ENCODE measurements around the gene PISD. TPM values are rescaled to one million over a fixed set of nuclear protein-coding genes. Genes with fewer than 3 reads are reported as not detected.

Gene PISD
- total RNA-seq, 1 donor from 2014 or later = 11.0 TPM

- Histone ChIP-seq H3K9ac (ENCODE audit: low read depth in 1 of 3, low read length in 3 of 3) (no peak overlapping the region), H3K27me3 (ENCODE audit: control insufficient read depth in 3 of 3, insufficient read depth in 3 of 3, low read length in 3 of 3) (no peaks in the 10 kb centered on the region), H3K9me3 (ENCODE audit: control insufficient read depth in 3 of 3, low read length in 3 of 3) (no peaks in the 10 kb centered on the region), H3K4me3 (ENCODE audit: low read length in 3 of 3) (no peak overlapping the region), H3K36me3 (ENCODE audit: control insufficient read depth in 3 of 3, insufficient read depth in 3 of 3, low read length in 3 of 3) (peaks cover 0 to 4% (median 3%) of the 10 kb centered on the region in 3 donors), H3K27ac (ENCODE audit: low read depth, low read length) (peak overlapping the region; percentile 54), H3K4me1 (ENCODE audit: control insufficient read depth in 3 of 3, insufficient read depth in 3 of 3, low read length in 3 of 3) (peaks cover 14 to 19% (median 18%) of the 10 kb centered on the region in 3 donors)
These were observed 8.1 kb downstream of the PISD start for GRCh38 chr22:31653944-31654343.

DNA sequence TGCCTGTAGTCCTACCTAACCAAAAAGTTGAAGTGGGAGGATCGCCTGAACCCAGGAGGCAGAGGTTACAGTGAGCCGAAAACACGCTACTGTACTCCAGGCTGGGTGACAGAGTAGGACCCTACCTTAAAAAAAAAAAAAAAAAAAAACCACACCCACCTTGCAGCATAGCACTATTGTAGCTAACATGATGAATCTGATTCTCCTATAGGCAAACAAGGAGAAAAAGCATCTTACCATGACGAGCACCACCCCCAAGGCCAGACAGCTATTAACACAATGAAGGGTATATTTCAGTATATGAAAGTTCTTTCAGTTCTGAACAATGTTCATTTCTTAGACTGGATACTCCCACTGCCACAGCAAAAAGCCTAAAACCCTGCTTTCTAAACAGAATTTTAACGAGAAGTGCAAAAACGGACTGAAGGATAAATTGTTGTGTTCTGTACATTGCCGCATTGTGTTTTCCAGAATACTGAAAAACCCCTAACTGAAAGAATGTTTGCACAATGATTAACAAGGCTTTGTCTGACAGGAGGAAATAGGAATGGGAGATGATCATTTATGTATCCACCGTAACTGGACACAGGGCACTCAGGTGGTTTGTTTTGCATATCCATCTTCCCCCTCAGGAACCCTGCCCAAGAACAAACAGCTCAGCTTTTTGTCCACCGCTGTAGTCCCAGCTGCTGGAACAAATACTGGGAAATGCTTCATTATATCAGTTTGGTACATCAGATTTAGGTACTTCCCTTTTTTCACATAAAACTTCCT is 8.9 kb downstream of the PISD start:
- peak overlapping the region; percentile 54 for H3K27ac ChIP-seq (ENCODE audit: low read depth, low read length)
- peaks cover 0 to 4% (median 3%) of the 10 kb centered on the region in 3 donors for H3K36me3 ChIP-seq (ENCODE audit: control insufficient read depth in 3 of 3, insufficient read depth in 3 of 3, low read length in 3 of 3)
- H3K9ac ChIP-seq (ENCODE audit: low read depth in 1 of 3, low read length in 3 of 3) = no peak overlapping the region
- H3K4me1 ChIP-seq (ENCODE audit: control insufficient read depth in 3 of 3, insufficient read depth in 3 of 3, low read length in 3 of 3) = peaks cover 14 to 19% (median 18%) of the 10 kb centered on the region in 3 donors
- no peak overlapping the region for H3K4me3 ChIP-seq (ENCODE audit: low read length in 3 of 3)
- no peaks in the 10 kb centered on the region for H3K9me3 ChIP-seq (ENCODE audit: control insufficient read depth in 3 of 3, low read length in 3 of 3)
- H3K27me3 ChIP-seq (ENCODE audit: control insufficient read depth in 3 of 3, insufficient read depth in 3 of 3, low read length in 3 of 3) = no peaks in the 10 kb centered on the region

- H3K4me1 ChIP-seq (ENCODE audit: control insufficient read depth in 3 of 3, insufficient read depth in 3 of 3, low read length in 3 of 3) = peaks cover 14 to 19% (median 18%) of the 10 kb centered on the region in 3 donors
- H3K4me3 ChIP-seq (ENCODE audit: low read length in 3 of 3) = no peak overlapping the region
- H3K27me3 ChIP-seq (ENCODE audit: control insufficient read depth in 3 of 3, insufficient read depth in 3 of 3, low read length in 3 of 3) = no peaks in the 10 kb centered on the region
- no peaks in the 10 kb centered on the region for H3K9me3 ChIP-seq (ENCODE audit: control insufficient read depth in 3 of 3, low read length in 3 of 3)
- peak overlapping the region; percentile 19 for H3K27ac ChIP-seq (ENCODE audit: low read depth, low read length)
- H3K9ac ChIP-seq (ENCODE audit: low read depth in 1 of 3, low read length in 3 of 3) = no peak overlapping the region
- H3K36me3 ChIP-seq (ENCODE audit: control insufficient read depth in 3 of 3, insufficient read depth in 3 of 3, low read length in 3 of 3) = peaks cover 0 to 12% (median 10%) of the 10 kb centered on the region in 3 donors
These were observed 9.9 kb downstream of the PISD start for GRCh38 chr22:31652088-31652487.

- Histone ChIP-seq H3K27ac (ENCODE audit: low read depth, low read length) (no peak overlapping the region), H3K36me3 (ENCODE audit: control insufficient read depth in 3 of 3, insufficient read depth in 3 of 3, low read length in 3 of 3) (peaks cover 0 to 16% (median 15%) of the 10 kb centered on the region in 3 donors), H3K4me3 (ENCODE audit: low read length in 3 of 3) (no peak overlapping the region), H3K27me3 (ENCODE audit: control insufficient read depth in 3 of 3, insufficient read depth in 3 of 3, low read length in 3 of 3) (no peaks in the 10 kb centered on the region), H3K4me1 (ENCODE audit: control insufficient read depth in 3 of 3, insufficient read depth in 3 of 3, low read length in 3 of 3) (peaks cover 14 to 19% (median 18%) of the 10 kb centered on the region in 3 donors), H3K9ac (ENCODE audit: low read depth in 1 of 3, low read length in 3 of 3) (no peak overlapping the region), H3K9me3 (ENCODE audit: control insufficient read depth in 3 of 3, low read length in 3 of 3) (no peaks in the 10 kb centered on the region)
These were observed 10.4 kb downstream of the PISD start for GRCh38 chr22:31651664-31652063.

GRCh38 chr22:31650391-31650790 is 11.6 kb downstream of the PISD start:
- Histone ChIP-seq H3K4me3 (ENCODE audit: low read length in 3 of 3) (no peak overlapping the region), H3K27me3 (ENCODE audit: control insufficient read depth in 3 of 3, insufficient read depth in 3 of 3, low read length in 3 of 3) (no peaks in the 10 kb centered on the region), H3K27ac (ENCODE audit: low read depth, low read length) (no peak overlapping the region), H3K9ac (ENCODE audit: low read depth in 1 of 3, low read length in 3 of 3) (no peak overlapping the region), H3K36me3 (ENCODE audit: control insufficient read depth in 3 of 3, insufficient read depth in 3 of 3, low read length in 3 of 3) (peaks cover 0 to 22% (median 22%) of the 10 kb centered on the region in 3 donors), H3K9me3 (ENCODE audit: control insufficient read depth in 3 of 3, low read length in 3 of 3) (no peaks in the 10 kb centered on the region), H3K4me1 (ENCODE audit: control insufficient read depth in 3 of 3, insufficient read depth in 3 of 3, low read length in 3 of 3) (peaks cover 14 to 19% (median 18%) of the 10 kb centered on the region in 3 donors)

GRCh38 chr22:31647523-31648320 is 14.3 kb downstream of the PISD start:
- peaks cover 2 to 25% (median 22%) of the 10 kb centered on the region in 3 donors for H3K36me3 ChIP-seq (ENCODE audit: control insufficient read depth in 3 of 3, insufficient read depth in 3 of 3, low read length in 3 of 3)
- no peak overlapping the region for H3K9ac ChIP-seq (ENCODE audit: low read depth in 1 of 3, low read length in 3 of 3)
- no peaks in the 10 kb centered on the region for H3K9me3 ChIP-seq (ENCODE audit: control insufficient read depth in 3 of 3, low read length in 3 of 3)
- no peaks in the 10 kb centered on the region for H3K27me3 ChIP-seq (ENCODE audit: control insufficient read depth in 3 of 3, insufficient read depth in 3 of 3, low read length in 3 of 3)
- H3K4me3 ChIP-seq (ENCODE audit: low read length in 3 of 3) = no peak overlapping the region
- H3K27ac ChIP-seq (ENCODE audit: low read depth, low read length) = no peak overlapping the region
- H3K4me1 ChIP-seq (ENCODE audit: control insufficient read depth in 3 of 3, insufficient read depth in 3 of 3, low read length in 3 of 3) = peaks cover 0 to 3% (median 2%) of the 10 kb centered on the region in 3 donors

GRCh38 chr22:31647066-31647465 is 14.9 kb downstream of the PISD start:
- Histone ChIP-seq H3K4me3 (ENCODE audit: low read length in 3 of 3) (no peak overlapping the region), H3K27me3 (ENCODE audit: control insufficient read depth in 3 of 3, insufficient read depth in 3 of 3, low read length in 3 of 3) (no peaks in the 10 kb centered on the region), H3K4me1 (ENCODE audit: control insufficient read depth in 3 of 3, insufficient read depth in 3 of 3, low read length in 3 of 3) (peaks cover 0 to 1% (median 0%) of the 10 kb centered on the region in 3 donors), H3K9ac (ENCODE audit: low read depth in 1 of 3, low read length in 3 of 3) (no peak overlapping the region), H3K9me3 (ENCODE audit: control insufficient read depth in 3 of 3, low read length in 3 of 3) (no peaks in the 10 kb centered on the region), H3K27ac (ENCODE audit: low read depth, low read length) (no peak overlapping the region), H3K36me3 (ENCODE audit: control insufficient read depth in 3 of 3, insufficient read depth in 3 of 3, low read length in 3 of 3) (peaks cover 2 to 25% (median 22%) of the 10 kb centered on the region in 3 donors)

DNA sequence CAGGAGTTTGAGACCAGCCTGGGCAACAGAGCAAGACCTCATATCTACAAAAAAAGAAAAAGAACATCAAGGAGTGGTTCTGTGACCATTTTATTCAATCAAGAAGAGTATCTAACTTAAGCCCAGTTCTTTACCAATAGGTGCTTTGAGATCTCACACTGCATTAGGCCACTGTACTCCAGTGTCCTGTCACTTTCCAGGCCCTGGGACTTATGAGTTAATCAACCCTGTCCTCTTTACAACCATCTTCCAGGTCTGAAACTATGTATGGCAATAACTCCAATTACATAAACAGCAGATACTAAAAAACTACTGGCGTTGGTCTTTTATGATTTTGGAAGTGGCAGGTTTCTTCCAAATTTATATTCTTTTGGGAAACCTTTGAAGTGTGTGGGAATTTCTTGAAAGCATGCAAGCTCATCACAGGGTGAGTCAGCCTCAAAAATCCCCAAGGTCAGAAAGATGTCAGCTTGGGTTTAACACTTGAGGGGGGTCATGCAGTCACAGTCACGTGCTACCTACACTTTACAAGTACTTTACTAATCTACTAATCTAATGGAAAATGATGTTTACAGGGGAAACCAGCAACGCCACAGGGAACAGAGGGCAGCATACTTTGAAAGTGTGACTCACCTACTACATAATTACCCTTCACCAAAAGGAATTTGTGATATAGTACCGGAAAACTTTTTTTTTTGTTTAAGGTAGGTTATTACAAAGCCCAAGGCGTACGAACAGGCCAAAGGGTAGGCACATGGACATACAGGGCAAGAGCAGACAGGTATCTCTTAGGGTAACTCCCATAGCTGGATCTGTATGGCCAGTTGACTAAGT is 15.6 kb downstream of the PISD start:
- H3K4me1 ChIP-seq (ENCODE audit: control insufficient read depth in 3 of 3, insufficient read depth in 3 of 3, low read length in 3 of 3) = peaks cover 0 to under 1% (median under 1%) of the 10 kb centered on the region in 3 donors
- H3K27ac ChIP-seq (ENCODE audit: low read depth, low read length) = no peak overlapping the region
- no peak overlapping the region for H3K9ac ChIP-seq (ENCODE audit: low read depth in 1 of 3, low read length in 3 of 3)
- no peak overlapping the region for H3K4me3 ChIP-seq (ENCODE audit: low read length in 3 of 3)
- no peaks in the 10 kb centered on the region for H3K27me3 ChIP-seq (ENCODE audit: control insufficient read depth in 3 of 3, insufficient read depth in 3 of 3, low read length in 3 of 3)
- H3K36me3 ChIP-seq (ENCODE audit: control insufficient read depth in 3 of 3, insufficient read depth in 3 of 3, low read length in 3 of 3) = peaks cover 2 to 26% (median 22%) of the 10 kb centered on the region in 3 donors
- no peaks in the 10 kb centered on the region for H3K9me3 ChIP-seq (ENCODE audit: control insufficient read depth in 3 of 3, low read length in 3 of 3)

GRCh38 chr22:31639436-31640039 is 22.5 kb downstream of the PISD start:
- peaks cover 0 to 1% (median 0%) of the 10 kb centered on the region in 3 donors for H3K36me3 ChIP-seq (ENCODE audit: control insufficient read depth in 3 of 3, insufficient read depth in 3 of 3, low read length in 3 of 3)
- no peak overlapping the region for H3K9ac ChIP-seq (ENCODE audit: low read depth in 1 of 3, low read length in 3 of 3)
- H3K27me3 ChIP-seq (ENCODE audit: control insufficient read depth in 3 of 3, insufficient read depth in 3 of 3, low read length in 3 of 3) = no peaks in the 10 kb centered on the region
- H3K4me1 ChIP-seq (ENCODE audit: control insufficient read depth in 3 of 3, insufficient read depth in 3 of 3, low read length in 3 of 3) = peaks cover 0 to 22% (median 16%) of the 10 kb centered on the region in 3 donors
- no peaks in the 10 kb centered on the region for H3K9me3 ChIP-seq (ENCODE audit: control insufficient read depth in 3 of 3, low read length in 3 of 3)
- H3K4me3 ChIP-seq (ENCODE audit: low read length in 3 of 3) = no peak overlapping the region
- H3K27ac ChIP-seq (ENCODE audit: low read depth, low read length) = no peak overlapping the region

All from skeletal muscle tissue (tissue), 4 donors.